Activated T-cell treated with anti-CD3 and anti-CD28 coated beads, Interleukin-2, amount 50 U/mL, for 72 hours (primary cell): ENCODE measurements around the gene MTRR. TPM values are rescaled to one million over a fixed set of nuclear protein-coding genes. Genes with fewer than 3 reads are reported as not detected.

Experiments used
- ATAC-seq, 2 donors: fragments of 150-1000 bp; cut with Tn5 transposase; replicated peaks in 1 of 2; 2 replicates each; pipeline ENCODE4 v1.10.0; 2021; ENCODE audit warnings: moderate library complexity in 2 of 2, mild to moderate bottlenecking in 1 of 2
- DNase-seq, 2 donors: peaks; one replicate each; pipeline ENCODE4 v3.0.0; 2021 to 2022; ENCODE audit warnings: mixed read lengths in 1 of 2
- H3K27ac Mint-ChIP-seq: one replicate; pipeline ENCODE4 v1.8.0; 2022; ENCODE audit warnings: mild to moderate bottlenecking, moderate library complexity, mixed read lengths
- H3K27me3 Mint-ChIP-seq: one replicate; pipeline ENCODE4 v1.8.0; 2022; ENCODE audit warnings: low read depth, mixed read lengths
- H3K36me3 Mint-ChIP-seq, 2 donors: one replicate each; pipeline ENCODE4 v1.8.0; 2022; ENCODE audit warnings: mixed read lengths in 2 of 2, mild to moderate bottlenecking in 1 of 2; ENCODE audit not compliant: insufficient read depth in 2 of 2
- H3K4me1 Mint-ChIP-seq: one replicate; pipeline ENCODE4 v1.8.0; 2022; ENCODE audit warnings: low read depth, mixed read lengths
- H3K4me3 Mint-ChIP-seq, 2 donors: one replicate each; pipeline ENCODE4 v1.8.0; 2022; ENCODE audit warnings: mild to moderate bottlenecking in 2 of 2, mixed read lengths in 2 of 2, moderate library complexity in 2 of 2
- H3K9me3 Mint-ChIP-seq, 2 donors: one replicate each; pipeline ENCODE4 v1.8.0; 2022; ENCODE audit warnings: mixed read lengths in 2 of 2
- total RNA-seq, 2 donors: library from RNA; stranded (reverse); gene quantifications; one replicate each; pipeline ENCODE4 v1.2.3, GENCODE V29; 2022

Gene MTRR
- total RNA-seq, 2 donors from 2014 or later: 65.0 to 67.6 TPM

- Mint-ChIP-seq H3K4me3 (peak overlapping the region; percentile 70 to 71), H3K27me3 (peaks cover 31% of the 10 kb centered on the region), H3K9me3 (peaks cover 2% of the 10 kb centered on the region in 2 donors), H3K4me1 (peaks cover 16% of the 10 kb centered on the region), H3K27ac (no peak overlapping the region), H3K36me3 (peaks cover 2 to 3% of the 10 kb centered on the region in 2 donors)
- DNase-seq: no peak
- peak; percentile 45 to 50 for ATAC-seq
Observed at GRCh38 chr5:7849681-7850394, 19.1 kb upstream of the MTRR start.

- Mint-ChIP-seq H3K36me3 (peaks cover 2 to 3% of the 10 kb centered on the region in 2 donors), H3K4me3 (peak within 1 kb of the TSS; percentile 70 to 80), H3K27ac (no peak within 1 kb of the TSS), H3K9me3 (peaks cover 2% of the 10 kb centered on the region in 2 donors), H3K27me3 (peaks cover 25% of the 10 kb centered on the region), H3K4me1 (peaks cover 16% of the 10 kb centered on the region)
- ATAC-seq (peak; percentile 53 to 76), DNase-seq (peak in 1 of 2 donors; percentile 11)
Observed at GRCh38 chr5:7850395-7851239, 18.3 kb upstream of the MTRR start, which contains the start of gene CFAP90. Gene CFAP90 (minus strand): TSS chr5:7851133. CDS start chr5:7851021, 112 bp downstream.

- DNase-seq (no peak), ATAC-seq (no peak)
- Mint-ChIP-seq H3K9me3 (peaks cover 2% of the 10 kb centered on the region in 2 donors), H3K27me3 (peaks cover 25% of the 10 kb centered on the region), H3K4me3 (peak overlapping the region; percentile 67 to 80), H3K27ac (no peak overlapping the region), H3K36me3 (peaks cover 2 to 3% of the 10 kb centered on the region in 2 donors), H3K4me1 (peaks cover 16% of the 10 kb centered on the region)
Observed at GRCh38 chr5:7851240-7851592, 17.7 kb upstream of the MTRR start.

- no peak for DNase-seq
- Mint-ChIP-seq H3K36me3 (peaks cover 2 to 3% of the 10 kb centered on the region in 2 donors), H3K27me3 (peaks cover 22% of the 10 kb centered on the region), H3K9me3 (peaks cover 2% of the 10 kb centered on the region in 2 donors), H3K4me3 (peak overlapping the region; percentile 67 to 80), H3K27ac (no peak overlapping the region), H3K4me1 (peaks cover 16% of the 10 kb centered on the region)
- no peak for ATAC-seq
Observed at GRCh38 chr5:7851617-7852289, 17.2 kb upstream of the MTRR start.

GRCh38 chr5:7852542-7852941 lies 16.4 kb upstream of the MTRR start:
- Mint-ChIP-seq H3K27ac (no peak overlapping the region), H3K36me3 (peaks cover 2 to 3% of the 10 kb centered on the region in 2 donors), H3K9me3 (peaks cover 2% of the 10 kb centered on the region in 2 donors), H3K4me3 (peak overlapping the region; percentile 23 to 28), H3K27me3 (peaks cover 18% of the 10 kb centered on the region), H3K4me1 (peaks cover 21% of the 10 kb centered on the region)
- ATAC-seq: no peak
- no peak for DNase-seq

- no peak for DNase-seq
- H3K36me3 Mint-ChIP-seq: peaks cover 2 to 3% of the 10 kb centered on the region in 2 donors
- H3K27ac Mint-ChIP-seq: no peak overlapping the region
- H3K4me1 Mint-ChIP-seq: peaks cover 25% of the 10 kb centered on the region
- peaks cover 2% of the 10 kb centered on the region in 2 donors for H3K9me3 Mint-ChIP-seq
- H3K4me3 Mint-ChIP-seq: no peak overlapping the region
- H3K27me3 Mint-ChIP-seq: peaks cover 18% of the 10 kb centered on the region
- no peak for ATAC-seq
Observed at GRCh38 chr5:7852988-7853387, 16.0 kb upstream of the MTRR start.

- Mint-ChIP-seq H3K4me1 (peaks cover 31% of the 10 kb centered on the region), H3K36me3 (peaks cover 3 to 8% of the 10 kb centered on the region in 2 donors), H3K9me3 (peaks cover 2% of the 10 kb centered on the region in 2 donors), H3K27me3 (peaks cover 4% of the 10 kb centered on the region), H3K27ac (no peak overlapping the region), H3K4me3 (no peak overlapping the region)
- no peak for DNase-seq
- ATAC-seq: no peak
Observed at GRCh38 chr5:7855611-7856010, 13.3 kb upstream of the MTRR start.

- H3K27me3 Mint-ChIP-seq: no peaks in the 10 kb centered on the region
- peaks cover 28% of the 10 kb centered on the region for H3K4me1 Mint-ChIP-seq
- H3K27ac Mint-ChIP-seq: no peak overlapping the region
- peaks cover 2% of the 10 kb centered on the region in 2 donors for H3K9me3 Mint-ChIP-seq
- ATAC-seq: peak; percentile 56 to 62
- peaks cover 0 to 11% of the 10 kb centered on the region in 2 donors for H3K36me3 Mint-ChIP-seq
- no peak overlapping the region for H3K4me3 Mint-ChIP-seq
- peak in 1 of 2 donors; percentile 33 for DNase-seq
Observed at GRCh38 chr5:7856855-7857254, 12.1 kb upstream of the MTRR start.

- DNase-seq: no peak
- ATAC-seq: no peak
- peaks cover 2% of the 10 kb centered on the region in 2 donors for H3K9me3 Mint-ChIP-seq
- no peak overlapping the region for H3K4me3 Mint-ChIP-seq
- H3K4me1 Mint-ChIP-seq: peaks cover 23% of the 10 kb centered on the region
- no peak overlapping the region for H3K27ac Mint-ChIP-seq
- no peaks in the 10 kb centered on the region for H3K27me3 Mint-ChIP-seq
- H3K36me3 Mint-ChIP-seq: peaks cover 0 to 11% of the 10 kb centered on the region in 2 donors
Observed at GRCh38 chr5:7857361-7857760, 11.6 kb upstream of the MTRR start.

- Mint-ChIP-seq H3K36me3 (peaks cover 0 to 11% of the 10 kb centered on the region in 2 donors), H3K9me3 (peaks cover 2% of the 10 kb centered on the region in 2 donors), H3K27me3 (no peaks in the 10 kb centered on the region), H3K4me1 (peaks cover 19% of the 10 kb centered on the region), H3K4me3 (peak overlapping the region; percentile 18 to 23), H3K27ac (no peak overlapping the region)
- DNase-seq (no peak), ATAC-seq (peak; percentile 58 to 70)
Observed at GRCh38 chr5:7857926-7858632, 10.9 kb upstream of the MTRR start.

GRCh38 chr5:7866196-7866595 lies 2.8 kb upstream of the MTRR start:
- peaks cover 47% of the 10 kb centered on the region for H3K4me1 Mint-ChIP-seq
- H3K4me3 Mint-ChIP-seq: no peak overlapping the region
- peaks cover 9 to 13% of the 10 kb centered on the region in 2 donors for H3K36me3 Mint-ChIP-seq

GRCh38 chr5:7867260-7867659 lies 1.7 kb upstream of the MTRR start:
- ATAC-seq (no peak), DNase-seq (no peak)
- Mint-ChIP-seq H3K4me1 (peaks cover 58% of the 10 kb centered on the region), H3K4me3 (peak overlapping the region in 1 of 2 donors; percentile 95), H3K27ac (peak overlapping the region; percentile 22), H3K9me3 (no peaks in the 10 kb centered on the region), H3K27me3 (no peaks in the 10 kb centered on the region), H3K36me3 (peaks cover 11 to 12% of the 10 kb centered on the region in 2 donors)

More at GRCh38 chr5:7866196-7866595, 2.8 kb upstream of the MTRR start:
- Mint-ChIP-seq H3K9me3 (no peaks in the 10 kb centered on the region), H3K27ac (no peak overlapping the region), H3K27me3 (no peaks in the 10 kb centered on the region)
- no peak for ATAC-seq
- no peak for DNase-seq
